IPS-18c (cell line): ENCODE data around the gene AHCY.
"Not testable (repeated sequence)": the region's sequence is repeated elsewhere in the genome, so short reads cannot be mapped to it uniquely, and the experiment has no call there.

Source experiments
- H3K4me3 ChIP-seq: 2 replicates; pipeline ENCODE4 v1.7.0; 2013; ENCODE audit warnings: low read depth, mild to moderate bottlenecking, low read length, moderate library complexity; ENCODE audit not compliant: insufficient read depth
- H3K9me3 ChIP-seq: one replicate; pipeline ENCODE4 v1.6.1; 2013; ENCODE audit warnings: mild to moderate bottlenecking, low read length, moderate library complexity; ENCODE audit not compliant: control insufficient read depth, insufficient read depth

The AHCY gene

DNA sequence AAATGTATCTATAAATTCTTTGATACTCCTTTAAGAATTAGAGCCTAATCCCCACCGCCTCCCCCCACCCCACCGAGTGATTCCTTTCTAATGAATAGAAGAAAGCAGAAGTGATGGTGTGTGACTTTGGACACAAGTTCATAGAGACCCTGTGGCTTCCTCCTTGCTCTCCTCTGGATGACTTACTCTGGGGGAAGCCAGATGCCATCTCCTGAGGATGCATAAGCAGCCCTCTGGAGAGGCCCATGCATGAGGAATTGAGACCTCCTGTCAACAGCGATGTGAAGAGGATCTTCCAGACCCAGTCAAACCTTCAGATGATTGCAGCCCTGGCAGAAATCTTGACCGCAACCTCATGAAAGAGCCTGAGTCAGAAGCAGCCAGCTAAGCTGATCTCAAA, 21.1 kb downstream of the AHCY start:
- Histone ChIP-seq H3K9me3 (no peaks in the 10 kb centered on the region), H3K4me3 (no peak overlapping the region)

DNA sequence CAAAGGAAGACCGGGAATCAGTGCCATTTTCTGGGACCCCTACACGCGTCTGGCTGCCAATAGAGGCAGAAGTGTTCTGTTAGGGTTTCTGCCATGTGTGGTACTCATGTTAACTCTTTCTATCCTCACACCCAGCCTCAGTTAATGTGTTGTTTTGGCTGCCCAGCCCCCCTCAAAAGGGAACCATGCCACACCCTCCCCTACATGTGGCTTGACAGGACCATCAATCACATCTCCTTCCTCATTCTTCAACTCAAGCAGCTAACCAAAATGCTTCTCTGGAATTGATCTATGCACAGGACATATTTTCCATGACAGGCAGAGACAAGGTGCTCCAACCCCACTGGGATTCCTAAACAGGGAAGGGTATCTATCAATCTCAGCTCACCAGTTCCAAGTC, 22.0 kb downstream of the AHCY start:
- H3K9me3 ChIP-seq: no peaks in the 10 kb centered on the region
- no peak overlapping the region for H3K4me3 ChIP-seq

DNA sequence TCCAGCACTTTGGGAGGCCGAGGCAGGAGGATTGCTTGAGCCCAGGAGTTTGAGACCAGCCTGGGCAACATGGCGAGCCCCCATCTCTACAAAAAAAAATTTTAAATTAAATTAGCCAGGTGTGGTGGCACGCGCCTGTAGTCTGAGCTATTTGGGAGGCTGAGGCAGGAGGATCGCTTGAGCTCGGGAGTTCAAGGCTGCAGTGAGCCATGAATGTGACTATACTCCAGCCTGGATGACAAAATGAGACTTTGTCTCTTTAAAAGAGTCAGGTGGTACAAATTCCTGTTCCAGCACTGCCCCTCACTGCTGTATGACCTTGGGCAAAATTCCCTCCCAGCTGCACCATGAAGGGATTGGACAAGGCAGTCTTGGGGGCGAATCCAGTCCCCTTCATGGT, 28.5 kb downstream of the AHCY start:
- no peaks in the 10 kb centered on the region for H3K9me3 ChIP-seq
- H3K4me3 ChIP-seq: no peak overlapping the region

DNA sequence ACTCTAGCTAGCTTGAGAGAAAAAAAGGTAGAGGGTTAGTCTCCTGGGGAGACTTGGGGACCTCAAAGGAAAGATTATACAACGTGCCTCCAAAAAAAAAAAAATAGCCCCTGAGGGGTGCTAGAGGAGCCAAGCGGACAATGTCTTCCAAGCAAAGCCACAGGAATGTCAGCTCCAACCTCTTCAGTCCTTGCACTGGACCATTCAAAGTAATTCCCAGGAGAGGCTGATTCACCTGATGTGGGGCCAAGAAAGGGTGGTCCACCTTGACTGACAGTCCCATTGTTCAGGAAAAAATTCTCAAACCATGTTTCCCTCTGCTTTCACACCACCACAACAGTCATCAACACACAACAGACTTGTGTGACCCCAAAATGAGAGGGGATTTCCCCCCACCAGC, 31.2 kb downstream of the AHCY start:
- H3K9me3 ChIP-seq: no peaks in the 10 kb centered on the region
- H3K4me3 ChIP-seq: no peak overlapping the region

DNA sequence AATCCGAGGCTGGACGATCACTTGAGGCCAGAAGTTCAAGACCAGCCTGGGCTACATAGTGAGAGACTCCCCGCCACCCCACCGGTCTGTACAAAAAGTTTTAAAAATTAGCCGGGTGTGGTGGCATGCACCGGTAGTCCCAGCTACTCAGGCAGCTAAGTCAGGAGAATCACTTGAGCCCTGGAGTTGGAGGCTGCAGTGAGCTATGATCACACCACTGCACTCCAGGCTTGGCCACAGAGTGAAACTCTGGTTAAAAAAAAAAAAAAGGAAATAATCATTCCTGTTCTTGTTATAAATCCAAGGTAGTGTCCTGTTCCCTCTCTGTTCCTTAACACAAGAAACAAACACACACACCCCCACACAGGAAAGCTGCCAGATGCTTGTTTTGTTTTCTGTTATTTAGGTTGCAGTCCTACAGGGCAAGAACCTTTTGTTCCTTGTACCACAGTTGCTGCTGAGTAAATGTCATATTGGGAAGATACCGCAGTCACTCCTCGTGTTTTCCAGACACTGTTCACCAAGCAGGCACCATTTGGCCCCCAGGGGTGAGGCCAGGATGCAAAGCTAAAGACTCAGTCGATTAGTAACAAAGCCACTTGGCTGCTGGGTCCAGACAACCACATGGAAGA, 33.0 kb downstream of the AHCY start:
- Histone ChIP-seq H3K9me3 (no peaks in the 10 kb centered on the region), H3K4me3 (no peak overlapping the region)

DNA sequence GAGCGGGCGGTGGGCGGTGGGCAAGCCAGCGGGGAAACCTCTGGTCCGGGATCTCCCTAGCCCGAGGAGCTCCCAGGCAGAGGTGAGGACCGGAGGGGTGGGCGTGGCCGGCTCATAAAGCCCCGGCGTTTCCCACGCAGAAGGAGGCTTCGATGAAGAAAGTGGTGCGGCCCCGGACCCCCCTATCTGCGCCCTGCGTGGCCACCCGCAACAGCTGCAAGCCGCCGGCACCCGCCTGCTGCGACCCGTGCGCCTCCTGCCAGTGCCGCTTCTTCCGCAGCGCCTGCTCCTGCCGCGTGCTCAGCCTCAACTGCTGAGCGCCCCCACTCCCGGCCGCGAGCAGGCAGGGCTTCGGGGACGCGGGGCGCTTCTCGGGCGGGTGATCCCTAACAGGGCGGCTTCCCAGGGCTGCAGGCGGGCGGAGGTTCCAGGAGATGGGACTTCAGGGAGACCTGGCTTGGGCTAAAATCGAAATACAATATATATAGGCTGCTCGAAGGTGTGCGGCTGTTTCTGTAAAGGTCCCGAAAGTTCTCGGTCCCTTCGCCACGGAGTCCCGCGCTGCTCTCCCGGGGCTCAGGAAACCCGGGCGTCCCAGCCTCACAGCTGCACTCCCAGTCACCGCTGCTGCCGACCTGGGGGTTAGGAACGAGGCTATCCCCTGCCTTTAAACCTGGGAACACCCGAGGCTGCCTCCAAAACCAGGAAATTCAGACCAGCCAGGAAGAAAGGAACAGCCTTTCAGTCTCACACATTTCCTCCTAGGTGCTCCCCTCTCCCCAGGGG, 34.1 kb downstream of the AHCY start:
- peak overlapping the region; percentile 11; the same call in 1 of the 2 replicates for H3K4me3 ChIP-seq

DNA sequence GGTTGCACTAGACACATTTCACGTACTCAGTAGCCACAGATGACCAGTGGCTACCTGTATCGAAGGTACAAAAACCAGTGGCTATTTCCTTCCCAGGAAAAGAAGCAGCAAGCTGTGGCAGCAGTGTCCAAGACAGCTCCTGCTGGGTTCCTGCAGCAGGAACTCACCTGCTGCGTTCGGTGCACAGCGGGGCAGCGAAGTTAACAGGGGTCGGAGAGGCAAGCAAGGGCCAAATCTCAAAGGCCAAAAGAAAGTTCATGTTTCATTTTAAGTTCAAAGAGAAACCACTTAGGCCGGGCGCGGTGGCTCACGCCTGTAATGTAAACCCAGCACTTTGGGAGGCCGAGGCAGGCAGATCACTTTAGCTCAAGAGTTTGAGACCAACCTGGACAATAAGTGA, 35.0 kb downstream of the AHCY start:
- no peaks in the 10 kb centered on the region for H3K9me3 ChIP-seq
- H3K4me3 ChIP-seq: no peak overlapping the region

More for the DNA sequence above, 34.1 kb downstream of the AHCY start:
- no peaks in the 10 kb centered on the region for H3K9me3 ChIP-seq

DNA sequence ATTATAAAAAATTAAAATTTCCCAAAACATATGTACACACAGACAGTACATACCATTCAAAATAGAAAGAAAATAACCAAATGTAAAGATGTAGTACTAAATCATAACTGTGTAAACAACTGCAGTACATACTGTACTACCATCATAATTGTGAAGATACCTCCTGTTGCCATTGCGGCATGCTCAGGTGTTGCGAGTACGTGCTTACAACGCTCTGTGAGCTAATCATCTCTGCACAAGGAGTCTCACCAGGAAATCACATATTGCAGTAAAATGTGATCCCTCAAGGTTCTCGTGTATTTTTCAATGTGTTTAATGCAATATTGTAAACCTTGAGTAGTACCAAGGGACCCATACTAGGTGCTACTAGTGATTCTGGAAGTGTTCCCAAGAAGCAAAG, 39.0 kb downstream of the AHCY start:
- H3K9me3 ChIP-seq: no peaks in the 10 kb centered on the region
- H3K4me3 ChIP-seq: no peak overlapping the region

DNA sequence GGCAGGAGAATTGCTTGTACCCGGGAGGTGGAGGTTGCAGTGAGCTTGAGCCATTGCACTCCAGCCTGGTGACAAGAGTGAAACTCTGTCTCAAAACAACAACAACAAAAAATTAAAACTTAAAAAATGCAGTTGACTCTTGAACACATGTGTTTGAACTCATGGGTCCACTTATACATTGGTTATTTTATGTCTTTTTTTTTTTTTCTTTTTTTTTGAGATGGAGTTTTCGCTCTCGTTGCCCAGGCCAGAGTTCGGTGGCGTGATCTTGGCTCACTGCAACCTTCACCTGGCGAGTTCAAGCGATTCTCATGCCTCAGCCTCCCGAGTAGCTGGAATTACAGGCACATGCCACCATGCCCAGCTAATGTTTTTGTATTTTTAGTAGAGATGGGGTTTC, 39.7 kb downstream of the AHCY start:
- H3K4me3 ChIP-seq, H3K9me3 ChIP-seq: not testable (repeated sequence)

DNA sequence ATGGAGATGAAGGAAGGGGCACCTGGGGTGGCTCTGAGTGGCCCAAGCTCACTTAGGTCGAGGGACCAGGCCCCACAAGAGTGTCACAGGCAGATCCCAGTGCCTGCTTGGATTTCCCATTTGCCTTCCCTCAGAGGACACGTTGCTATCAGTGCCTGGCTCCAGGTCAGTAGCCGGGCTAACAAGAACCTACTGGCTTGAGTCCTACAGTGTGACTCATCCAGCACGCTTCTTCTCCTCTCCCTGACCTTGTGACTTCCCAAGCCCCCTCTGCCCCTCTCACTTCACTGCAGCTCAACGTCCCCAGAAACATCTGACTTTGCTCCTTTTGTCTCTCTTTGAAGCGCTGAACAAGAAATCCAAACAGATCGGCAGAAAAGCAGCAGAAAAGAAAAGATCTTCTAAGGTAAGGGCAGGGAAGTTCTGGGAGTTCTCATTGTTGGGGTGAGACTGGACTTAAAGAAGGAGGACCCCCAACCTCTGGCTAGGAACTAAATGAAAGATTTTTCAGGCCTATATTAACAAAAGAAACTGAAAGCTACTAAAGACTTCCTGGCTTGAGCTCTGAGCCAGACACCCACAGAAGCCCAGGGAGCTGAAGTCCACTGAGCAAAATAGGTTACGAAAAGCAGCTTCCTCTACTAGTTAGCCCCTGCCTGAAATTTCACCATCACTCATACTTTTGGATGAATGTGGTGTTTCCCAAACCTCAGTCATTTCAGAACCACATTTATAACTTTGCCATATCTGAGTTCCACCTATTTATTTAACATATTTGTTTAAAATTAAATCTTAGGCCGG, 40.5 kb downstream of the AHCY start:
- Histone ChIP-seq H3K9me3 (no peaks in the 10 kb centered on the region), H3K4me3 (no peak overlapping the region)

DNA sequence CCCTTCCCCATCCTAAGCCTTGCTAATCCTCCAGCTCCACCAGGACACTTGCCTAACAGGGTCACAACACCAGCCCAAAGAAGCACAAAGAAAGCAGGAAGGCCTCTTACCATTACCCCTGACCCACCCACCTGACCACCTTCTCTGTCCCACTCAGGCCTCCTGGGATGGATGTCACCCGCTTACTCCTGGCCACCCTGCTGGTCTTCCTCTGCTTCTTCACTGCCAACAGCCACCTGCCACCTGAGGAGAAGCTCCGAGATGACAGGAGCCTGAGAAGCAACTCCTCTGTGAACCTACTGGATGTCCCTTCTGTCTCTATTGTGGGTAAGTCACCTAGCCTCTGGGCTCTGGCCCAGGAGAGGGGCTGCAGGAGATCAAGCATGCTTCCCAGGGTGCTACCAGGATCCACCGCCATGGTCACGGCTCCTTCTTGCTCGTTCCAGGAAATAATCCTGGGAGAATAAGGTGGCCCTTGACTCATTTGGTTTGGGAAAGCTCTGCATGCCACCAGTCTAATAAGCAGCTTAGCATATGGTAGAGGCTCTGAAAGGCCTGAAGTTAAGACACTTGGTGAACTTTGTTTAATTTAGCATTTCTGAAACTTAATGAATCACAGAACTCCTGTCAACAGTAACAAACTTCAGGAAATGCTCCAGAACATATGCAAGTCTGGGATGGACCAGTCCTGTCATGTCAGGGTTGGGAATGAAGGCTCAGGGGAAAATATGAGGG, 42.8 kb downstream of the AHCY start:
- Histone ChIP-seq H3K9me3 (no peaks in the 10 kb centered on the region), H3K4me3 (no peak overlapping the region)

DNA sequence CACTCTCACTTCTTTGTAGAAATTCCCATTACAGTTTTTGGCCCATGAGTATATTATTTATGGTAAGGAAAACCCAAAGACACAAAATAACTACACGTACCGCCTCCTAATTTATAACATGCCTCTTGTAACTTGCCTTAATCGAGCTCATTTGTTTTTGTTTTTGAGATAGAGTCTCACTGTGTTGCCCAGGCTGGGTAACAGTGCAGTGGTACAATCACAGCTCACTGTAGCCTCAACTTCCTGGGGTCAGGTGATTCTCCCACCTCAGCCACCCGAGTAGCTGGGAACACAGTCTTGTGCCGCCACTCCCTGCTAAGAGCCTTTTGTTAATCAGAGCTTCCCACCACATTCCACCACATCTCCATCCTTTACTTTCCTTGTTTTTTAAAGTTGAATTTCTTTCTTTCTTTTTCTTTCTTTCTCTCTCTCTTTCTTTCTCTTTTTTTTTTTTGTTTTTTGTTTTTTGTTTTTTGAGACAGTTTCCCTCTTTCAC, 46.5 kb downstream of the AHCY start:
- H3K9me3 ChIP-seq: no peaks in the 10 kb centered on the region

DNA sequence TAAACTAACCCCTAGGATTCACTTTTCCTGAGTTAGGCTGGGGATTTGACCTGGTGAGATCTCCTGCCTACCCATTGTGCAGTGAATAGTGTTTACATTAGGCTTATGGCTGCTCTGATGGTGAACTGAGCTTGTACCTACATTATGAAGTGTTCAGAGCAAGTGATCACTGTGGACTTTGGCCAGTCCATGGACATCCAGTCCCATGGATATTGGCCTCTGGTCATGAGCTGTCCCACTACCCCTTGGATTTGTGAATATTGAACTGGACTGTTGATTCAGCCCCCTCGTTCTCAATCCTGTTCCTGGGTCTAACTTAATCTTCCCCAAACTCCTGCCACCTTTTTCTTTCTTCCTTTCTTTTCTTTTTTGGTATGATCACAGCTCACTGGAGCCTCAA, 48.2 kb downstream of the AHCY start:
- H3K4me3 ChIP-seq: no peak overlapping the region

More for the DNA sequence above, 46.5 kb downstream of the AHCY start:
- H3K4me3 ChIP-seq: no peak overlapping the region

DNA sequence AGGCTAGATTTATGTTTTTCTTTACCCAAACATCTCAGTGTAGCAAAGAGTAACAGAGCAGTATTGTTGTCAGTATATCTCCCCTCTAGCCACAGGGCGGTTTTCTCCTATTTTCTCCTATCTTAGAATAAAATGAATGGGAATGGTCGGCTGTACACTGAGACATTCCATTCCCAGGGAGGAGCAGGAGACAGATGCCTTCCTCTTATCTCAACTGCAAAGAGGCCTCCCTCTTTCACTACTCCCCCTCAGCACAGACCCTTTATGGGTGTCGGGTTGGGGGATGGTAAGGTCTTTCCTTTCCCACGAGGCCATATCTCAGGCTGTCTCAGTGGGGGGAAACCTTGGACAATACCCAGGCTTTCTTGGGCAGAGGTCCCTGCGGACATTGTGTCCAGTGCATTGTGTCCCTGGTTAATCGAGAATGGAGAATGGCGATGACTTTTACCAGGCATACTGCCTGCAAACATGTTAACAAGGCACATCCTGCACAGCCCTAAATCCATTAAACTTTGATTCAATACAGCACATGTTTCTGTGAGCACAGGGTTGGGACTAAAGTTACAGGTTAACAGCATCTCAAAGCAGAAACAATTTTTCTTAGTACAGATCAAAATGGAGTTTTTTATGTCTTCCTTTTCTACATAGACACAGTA, 50.6 kb downstream of the AHCY start:
- H3K9me3 ChIP-seq, H3K4me3 ChIP-seq: not testable (repeated sequence)

More for the DNA sequence above, 48.2 kb downstream of the AHCY start:
- no peaks in the 10 kb centered on the region for H3K9me3 ChIP-seq

DNA sequence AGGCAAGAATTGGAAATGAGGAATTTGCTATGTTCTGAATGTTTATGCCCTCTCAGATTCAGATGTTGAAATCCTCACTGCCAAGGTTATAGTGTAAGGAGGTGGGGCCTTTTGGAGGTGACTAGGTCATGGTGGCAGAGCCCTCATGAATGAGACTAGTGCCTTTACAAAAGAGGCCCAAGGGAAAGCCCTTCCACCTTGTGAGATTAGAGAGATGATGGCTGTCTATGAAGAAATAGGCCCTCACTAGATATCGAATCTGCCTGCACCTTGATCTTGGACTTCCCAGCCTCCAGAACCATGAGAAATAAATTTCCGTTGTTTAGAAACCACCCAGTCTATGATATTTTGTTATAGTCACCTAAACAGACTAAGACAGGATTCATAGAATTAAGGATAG, 51.5 kb downstream of the AHCY start:
- Histone ChIP-seq H3K9me3 (no peaks in the 10 kb centered on the region), H3K4me3 (no peak overlapping the region)

DNA sequence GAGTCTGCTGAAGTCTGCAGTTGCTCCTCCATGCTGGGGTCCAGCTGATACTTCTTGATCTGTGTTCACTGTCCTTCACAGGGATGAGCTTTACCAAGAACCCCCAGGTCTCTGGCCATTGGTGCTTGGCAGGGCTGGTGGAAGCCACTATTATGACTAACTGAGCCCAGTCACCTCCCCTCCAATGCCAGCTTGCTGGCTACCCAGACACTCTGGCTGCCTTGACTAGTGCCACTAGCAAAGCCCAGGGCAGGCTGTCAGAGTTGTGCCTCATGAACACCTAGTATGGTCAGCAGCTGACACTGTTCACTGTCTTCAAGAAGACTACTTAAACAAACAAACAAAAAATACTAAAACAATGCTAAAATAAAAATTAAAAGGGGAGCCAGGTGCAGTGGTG, 53.1 kb downstream of the AHCY start:
- no peaks in the 10 kb centered on the region for H3K9me3 ChIP-seq
- H3K4me3 ChIP-seq: no peak overlapping the region

DNA sequence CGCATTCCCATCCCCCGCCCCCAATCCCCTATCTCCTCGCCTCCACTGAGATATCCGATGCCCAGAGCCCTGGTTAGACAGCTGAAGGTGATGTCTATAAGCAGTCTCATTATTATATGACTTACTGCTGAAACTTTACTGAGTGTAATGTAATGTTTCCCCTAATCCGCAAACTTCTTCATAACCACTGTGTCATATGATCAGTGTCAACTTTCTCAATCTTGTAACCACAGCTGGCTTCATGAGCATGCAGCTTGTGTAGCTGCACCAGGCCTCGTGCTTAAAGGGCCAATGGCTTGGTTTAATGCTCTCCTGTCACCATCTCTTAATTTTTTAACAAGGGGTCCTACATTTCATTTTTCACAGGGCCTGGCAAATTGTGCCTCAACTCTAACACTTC, 53.9 kb downstream of the AHCY start:
- H3K9me3 ChIP-seq: no peaks in the 10 kb centered on the region
- no peak overlapping the region for H3K4me3 ChIP-seq
